GM18519 (cell line): Measurements from ENCODE around the gene PCIF1.

Source experiments
- ATAC-seq: cut with Tn5 transposase; IDR thresholded peaks from one replicate; pipeline ENCODE4 v1.9.1; 2021; ENCODE audit warnings: mild to moderate bottlenecking, moderate library complexity; ENCODE audit not compliant: unreplicated experiment, low FRiP score

Gene PCIF1

DNA sequence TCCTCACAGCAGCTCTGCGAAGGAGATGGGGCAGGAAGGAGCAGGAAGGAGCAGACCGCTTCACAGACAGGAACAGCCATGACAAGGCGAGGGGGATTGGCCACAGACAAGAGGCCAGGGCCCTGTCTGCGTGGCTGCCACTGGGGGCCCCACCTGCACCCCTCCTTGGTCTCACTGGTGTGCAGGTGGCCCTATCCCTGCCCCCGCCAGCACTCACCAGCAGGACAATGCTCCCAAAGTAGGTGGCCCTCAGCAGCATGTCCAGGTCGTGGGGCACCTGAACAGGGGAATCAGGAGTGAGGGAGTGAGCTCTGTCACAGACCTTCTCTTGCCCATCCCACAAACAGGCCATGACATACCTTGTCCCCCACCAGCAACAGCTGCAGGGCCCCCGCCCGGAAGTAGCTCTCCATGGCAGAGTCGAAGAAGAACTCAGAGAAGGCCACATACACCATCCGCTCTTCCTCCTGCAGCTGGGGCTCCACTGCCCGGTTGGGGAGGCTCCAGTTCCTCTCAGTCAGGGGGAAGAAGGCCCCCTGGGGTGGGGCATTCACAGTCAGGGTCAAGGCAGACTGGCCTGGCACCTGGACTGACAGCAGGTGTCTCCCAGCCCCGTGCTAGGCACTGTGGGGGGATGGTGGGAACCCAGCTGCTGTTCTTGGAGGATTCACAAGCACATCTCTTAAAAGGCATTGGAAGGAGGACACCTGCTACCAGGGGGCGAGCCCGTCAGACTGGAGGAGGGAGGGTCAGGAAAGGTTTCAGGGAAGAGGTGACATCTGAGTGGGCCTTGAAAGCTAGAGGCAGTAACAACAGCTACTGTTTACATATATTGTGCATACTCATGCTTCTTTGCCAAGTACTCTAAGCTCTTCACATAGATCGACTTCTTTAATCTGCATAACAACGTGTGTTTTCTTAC, 29.6 kb upstream of the PCIF1 start:
- no peak for ATAC-seq

DNA sequence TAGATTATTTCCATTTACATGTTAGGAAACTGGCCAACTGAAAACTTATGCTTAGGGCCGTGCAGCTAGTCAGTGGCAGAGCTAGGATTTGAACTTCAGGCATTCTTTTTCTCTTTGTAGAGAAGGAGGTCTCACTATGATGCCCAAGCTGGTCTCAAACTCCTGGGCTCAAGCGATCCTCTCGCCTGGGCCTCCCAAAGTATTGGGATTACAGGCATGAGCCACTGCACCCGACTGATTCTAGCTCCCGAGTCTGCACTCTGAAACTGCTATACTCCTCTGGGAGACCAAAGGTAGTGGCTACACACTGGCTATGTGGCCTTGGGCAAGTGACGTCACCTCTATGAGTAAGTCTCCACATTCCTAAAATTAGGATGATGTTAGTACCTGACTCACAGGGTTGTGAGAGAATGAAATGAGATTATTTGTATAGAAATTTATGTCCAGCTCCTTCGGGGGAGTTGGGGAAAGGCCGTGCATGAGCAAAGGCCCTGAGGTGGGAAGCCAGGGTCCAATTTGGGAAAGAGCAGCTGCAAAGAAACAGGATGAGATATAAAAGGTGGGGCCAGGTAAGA, 28.9 kb upstream of the PCIF1 start:
- ATAC-seq, result no peak

DNA sequence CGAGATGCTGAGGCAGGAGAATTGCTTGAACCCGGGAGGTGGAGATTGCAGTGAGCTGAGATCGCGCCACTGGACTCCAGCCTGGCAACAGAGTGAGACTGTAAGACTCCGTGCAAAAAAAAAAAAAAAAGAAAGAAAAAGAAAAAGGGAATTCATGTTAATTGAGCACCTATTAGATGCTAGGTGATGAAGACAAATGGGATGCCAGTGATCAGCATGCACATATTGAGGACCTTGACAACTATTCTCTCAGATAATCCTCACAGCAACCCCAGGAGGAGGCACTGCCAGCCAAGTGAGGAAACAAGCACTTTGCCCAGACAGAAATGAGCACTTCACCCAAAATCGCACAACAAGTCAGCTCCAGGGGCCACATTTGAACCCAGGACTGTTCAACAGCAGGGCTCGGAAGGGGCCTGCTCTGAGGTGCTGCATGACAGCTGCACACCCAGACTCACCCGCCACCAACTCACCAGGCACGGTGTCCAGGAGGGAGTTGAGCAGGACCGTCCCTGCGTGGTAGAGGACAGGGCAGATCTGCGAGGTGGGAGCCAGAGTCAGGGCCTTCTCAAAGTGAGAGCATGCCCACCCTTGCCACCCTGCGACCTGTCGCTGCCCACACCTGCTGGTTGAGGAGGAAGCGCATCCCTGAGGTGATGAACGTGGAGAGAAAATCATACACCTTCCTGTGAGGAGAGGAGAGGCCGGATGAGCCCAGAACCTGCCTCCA, 27.1 kb upstream of the PCIF1 start:
- ATAC-seq, result no peak

DNA sequence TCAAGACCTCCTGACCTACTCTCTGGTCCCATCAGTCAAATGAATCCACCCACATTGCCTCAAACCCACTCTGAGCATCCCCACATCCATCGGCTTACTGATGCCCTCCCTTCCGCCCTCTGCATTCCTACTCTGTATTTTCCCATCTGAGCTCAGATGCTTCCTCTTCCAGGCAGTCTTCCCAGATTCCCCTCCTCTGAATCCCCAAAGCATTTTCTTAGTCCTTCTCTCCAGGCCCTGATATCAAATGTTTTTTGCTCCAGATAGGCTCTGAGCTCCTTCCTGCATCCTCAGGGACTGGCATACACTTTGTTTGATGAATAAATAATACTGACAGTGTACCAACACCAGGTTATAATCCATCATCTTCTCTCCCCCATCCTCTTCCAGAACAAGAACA, 26.4 kb upstream of the PCIF1 start:
- ATAC-seq, result no peak

DNA sequence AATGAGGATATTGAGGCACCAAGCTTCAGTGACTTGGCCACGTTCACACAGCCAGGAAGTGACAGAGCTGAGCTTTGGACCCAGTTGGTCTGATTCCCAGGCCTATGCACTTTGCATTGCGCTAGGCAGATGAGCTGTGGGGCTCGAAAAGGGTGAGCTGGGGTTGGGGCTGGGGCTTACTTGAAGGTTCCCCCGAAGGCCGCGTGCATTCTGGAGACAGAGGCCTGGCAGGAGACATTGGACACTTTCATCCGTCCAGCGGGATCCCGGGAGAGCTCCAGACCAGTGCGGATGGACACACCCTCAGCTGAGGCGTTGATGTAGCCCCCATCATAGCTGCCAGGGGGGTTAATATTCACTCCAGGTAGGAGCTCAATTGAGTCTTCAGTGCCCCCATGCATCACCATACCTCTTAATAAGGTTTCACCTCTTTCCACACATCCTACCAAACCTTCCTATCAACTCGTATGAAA, 25.1 kb upstream of the PCIF1 start:
- ATAC-seq, result no peak

GRCh38 chr20:45909817-45910669, 24.4 kb upstream of the PCIF1 start:
- ATAC-seq, result no peak

DNA sequence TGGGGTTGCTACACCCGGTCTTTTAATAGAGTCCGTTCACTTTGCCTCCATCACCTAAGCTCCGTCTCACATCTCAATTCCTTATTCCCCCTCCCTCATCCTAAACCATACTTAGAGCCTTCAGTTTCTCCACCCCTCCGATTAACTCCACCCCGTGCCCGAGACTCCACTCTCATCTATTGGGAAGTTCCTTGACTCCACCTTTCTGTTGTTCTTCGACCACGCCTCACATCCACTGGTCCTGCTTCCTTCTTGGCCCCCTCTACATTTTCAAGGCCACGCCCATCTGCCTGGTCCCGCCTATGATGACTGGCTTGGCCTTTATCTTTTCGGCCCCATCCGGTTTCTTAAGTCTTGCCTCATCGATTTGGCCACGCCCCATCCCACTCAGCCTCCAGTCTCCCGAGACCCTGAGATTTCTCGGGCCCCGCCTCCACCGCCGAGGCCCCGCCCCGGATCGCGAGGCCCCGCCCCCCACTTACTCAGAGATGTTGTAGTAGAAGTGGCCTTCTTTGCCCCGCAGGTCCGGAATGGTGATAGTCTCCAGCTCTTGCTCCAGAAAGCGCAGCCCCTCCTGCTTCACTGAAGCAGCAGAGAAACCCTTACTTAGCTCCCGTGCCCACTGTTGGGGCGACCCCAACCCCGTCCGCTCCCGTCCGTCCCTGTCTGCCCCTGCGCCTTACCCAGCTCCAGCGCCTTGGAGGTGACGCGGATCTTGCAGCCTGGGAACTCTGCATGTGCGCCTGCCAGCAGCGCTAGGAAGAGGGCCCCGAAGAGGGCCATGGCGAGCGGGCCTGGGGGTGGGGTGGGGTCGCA, 23.6 kb upstream of the PCIF1 start:
- peak; percentile 76 for ATAC-seq

DNA sequence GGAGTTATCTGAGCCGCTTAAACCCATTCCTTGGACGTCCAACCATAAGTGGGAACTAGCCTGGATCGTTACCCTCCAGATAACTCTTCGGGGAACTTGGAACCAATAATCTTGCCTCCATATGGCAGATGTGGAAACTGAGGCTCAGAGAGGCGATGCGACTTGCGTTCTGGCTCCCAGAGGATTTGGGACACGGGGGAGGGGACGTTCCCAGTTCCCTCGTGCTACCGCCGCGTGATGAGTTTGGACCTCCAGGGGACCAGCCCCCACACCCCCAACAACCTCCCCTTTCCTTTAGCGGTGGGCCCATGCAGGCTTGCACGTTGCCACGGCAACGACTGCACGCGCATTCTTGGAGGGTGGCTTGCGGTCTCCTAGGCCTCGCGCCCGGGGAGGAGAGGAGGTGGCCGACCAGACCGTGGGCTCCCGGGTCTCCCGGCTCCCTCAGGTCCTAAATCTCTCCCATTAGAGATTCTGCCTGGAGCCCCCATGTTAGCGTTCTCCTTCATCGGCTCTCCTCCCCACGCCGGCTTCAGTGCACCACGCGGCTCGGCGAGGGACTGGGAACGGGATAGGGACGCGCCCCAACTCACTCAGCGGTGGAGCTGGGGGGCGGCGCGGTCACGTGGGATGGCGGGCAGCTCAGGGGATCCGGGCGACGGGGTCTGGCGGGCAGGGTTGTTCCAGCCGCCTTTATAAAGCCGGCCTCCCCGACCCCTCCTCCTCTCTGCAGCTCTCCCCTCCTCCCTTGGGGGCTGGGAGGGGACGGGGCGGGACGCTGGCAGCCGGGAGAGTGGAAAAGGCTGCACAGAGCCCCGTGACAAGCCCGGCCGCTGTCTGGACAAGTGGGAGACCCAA, 22.8 kb upstream of the PCIF1 start, which contains the start of gene PLTP:
PLTP (minus strand) TSS at position 670 of the 858 bp plus-strand sequence. CDS start 703 bp downstream, outside the sequence.
- no peak for ATAC-seq

- no peak for ATAC-seq
Measured at GRCh38 chr20:45912344-45912682, 22.2 kb upstream of the PCIF1 start.

DNA sequence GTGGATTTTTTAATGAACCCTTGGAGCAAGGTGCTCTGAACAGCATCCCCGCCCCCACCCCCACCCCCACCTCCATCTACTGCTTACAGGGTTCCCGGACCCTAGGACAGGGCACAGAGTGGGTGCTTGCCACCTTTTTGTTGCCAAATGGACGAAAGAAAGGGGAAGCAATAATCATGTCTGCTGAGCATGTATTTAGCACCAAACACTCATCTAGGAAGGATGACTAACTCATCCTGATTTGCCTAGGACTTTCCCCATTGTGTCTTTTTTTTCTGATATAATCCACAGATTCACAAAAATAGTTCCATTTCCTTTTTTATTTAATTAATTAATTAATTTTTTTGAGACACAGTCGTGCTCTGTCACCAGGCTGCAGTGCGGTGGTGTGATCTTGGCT, 21.4 kb upstream of the PCIF1 start:
- no peak for ATAC-seq

- ATAC-seq, result no peak
Measured at GRCh38 chr20:45917790-45918141, 16.7 kb upstream of the PCIF1 start.

DNA sequence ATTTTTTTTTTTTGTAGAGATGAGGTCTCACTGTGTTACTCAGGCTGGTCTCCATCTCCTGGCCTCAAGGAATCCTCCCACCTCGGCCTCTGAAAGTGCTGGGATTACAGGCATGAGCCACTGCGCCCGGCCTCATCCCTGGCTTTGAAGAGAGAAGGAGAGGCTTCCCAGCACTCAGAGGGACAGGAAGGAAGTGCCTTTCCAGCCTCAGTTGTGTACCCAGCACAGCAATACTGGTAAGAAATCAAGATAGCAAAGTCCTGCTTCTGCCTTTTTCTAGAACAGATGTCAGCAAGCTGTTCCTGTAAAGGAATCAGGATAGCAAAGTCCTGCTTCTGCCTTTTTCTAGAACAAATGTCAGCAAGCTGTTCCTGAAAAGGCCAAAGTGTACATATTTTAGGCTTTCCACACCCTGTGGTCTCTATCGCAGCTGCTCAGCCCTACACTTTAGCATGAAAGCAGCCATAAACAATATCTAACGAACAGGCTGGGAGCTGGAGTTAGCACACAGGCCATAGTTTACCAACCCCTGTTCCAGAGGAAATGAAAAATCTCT, 16.2 kb upstream of the PCIF1 start:
- ATAC-seq, result no peak

DNA sequence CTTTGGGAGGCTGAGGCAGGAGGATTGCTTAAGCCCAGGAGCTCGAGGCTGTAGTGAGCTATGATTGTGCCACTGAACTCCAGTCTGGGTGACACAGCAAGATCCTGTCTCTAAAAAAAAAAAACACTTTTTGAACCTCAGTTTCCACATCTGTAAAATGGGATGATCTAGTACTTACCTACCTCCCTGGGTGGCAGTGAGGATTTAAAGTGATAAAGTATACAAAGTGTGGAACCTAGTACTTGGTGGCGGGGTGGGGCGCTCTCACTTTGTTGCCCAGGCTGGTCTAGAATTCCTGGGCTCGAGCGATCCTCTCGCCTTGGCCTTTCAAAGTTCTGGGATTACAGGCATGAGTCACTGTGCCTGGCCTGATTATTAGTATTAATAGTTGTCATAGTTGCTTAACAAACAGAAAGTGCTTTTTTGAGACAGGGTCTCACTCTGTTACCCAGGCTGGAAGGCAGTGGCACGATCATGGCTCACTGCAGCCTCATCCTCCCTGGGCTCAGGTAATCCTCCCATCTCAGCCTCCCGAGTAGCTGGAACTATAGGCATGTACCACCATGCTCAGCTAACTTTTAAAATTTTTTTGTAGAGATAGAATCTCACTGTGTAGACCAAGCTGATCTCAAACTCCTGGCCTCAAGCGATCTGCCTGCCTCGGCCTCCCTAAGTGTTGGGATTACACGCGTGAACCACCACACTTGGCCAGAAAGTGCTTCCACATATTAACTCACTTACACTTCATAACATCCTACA, 15.5 kb upstream of the PCIF1 start:
- no peak for ATAC-seq

GRCh38 chr20:45919542-45920399, 14.7 kb upstream of the PCIF1 start:
- no peak for ATAC-seq

GRCh38 chr20:45920462-45921336, 13.8 kb upstream of the PCIF1 start:
- ATAC-seq, result no peak
